Right lobe of liver (tissue), 6 donors: ENCODE measurements around the gene CDH23. TPM values are rescaled to one million over a fixed set of nuclear protein-coding genes. Genes with fewer than 3 reads are reported as not detected.

ENCODE experiments used
- ATAC-seq, 4 donors: fragments of 200-7000 bp; cut with Tn5 transposase; one replicate each; pipeline ENCODE4 v1.9.1; 2020; ENCODE audit warnings: mild to moderate bottlenecking in 4 of 4, moderate library complexity in 4 of 4
- DNase-seq, 3 donors: peaks; one replicate each; pipeline ENCODE4 v3.0.0-alpha.2; 2020
- H3K27ac ChIP-seq, 3 donors: fragments of 200-600 bp; one replicate each; pipeline ENCODE4 v1.8.0; 2022
- H3K27me3 ChIP-seq, 2 donors: fragments of 200-600 bp; one replicate each; pipeline ENCODE4 v1.8.0; 2022
- H3K36me3 ChIP-seq, 4 donors: fragments of 200-600 bp; sonication (generic) in 1 of 4; one replicate each; pipeline versions ENCODE4 v1.5.1 to v1.8.0; 2017 to 2022; ENCODE audit warnings: control low read depth in 1 of 4
- H3K4me1 ChIP-seq, 4 donors: fragments of 200-600 bp; sonication (generic) in 1 of 4; one replicate each; pipeline versions ENCODE4 v1.5.1 to v1.8.0; 2017 to 2022; ENCODE audit warnings: control low read depth in 1 of 4
- H3K4me3 ChIP-seq, 3 donors: fragments of 200-600 bp; one replicate each; pipeline ENCODE4 v1.8.0; 2022
- H3K9me3 ChIP-seq, 4 donors: fragments of 200-600 bp; sonication (generic) in 1 of 4; one replicate each; pipeline versions ENCODE4 v1.5.1 to v1.8.0; 2017 to 2022; ENCODE audit warnings: control low read depth in 1 of 4
- POLR2A ChIP-seq: fragments of 450-650 bp; IDR thresholded peaks from one replicate; pipeline ENCODE4 v1.6.1; 2017; ENCODE audit warnings: antibody characterized with exemption, mild to moderate bottlenecking
- WGBS: methylation state at CpG from one replicate; pipeline ENCODE4 v1.1.6; 2018; ENCODE audit warnings: low coverage, low lambda C conversion rate; ENCODE audit not compliant: insufficient coverage; ENCODE audit errors: missing lambda C conversion rate; 5-methylcytosine and 5-hydroxymethylcytosine counted together
- intact Hi-C, 2 donors: fragments of 100-400 bp; cut with DNase I; formaldehyde crosslinking; loops; one replicate each; pipeline versions ENCODE4 v1.11.2 to v1.14.1; 2022
- total RNA-seq, 6 experiments: library from RNA; depleted of rRNA in 2 of 6; stranded (reverse); fragments of >200 nt in 2 of 6; fragmentation: NEBNext Ultra II Directional in 3 of 6; extraction: Animal tissue kit (Norgen Biotek cat#: 25700) in 3 of 6; gene quantifications; one replicate each; pipeline versions ENCODE4 v1.1.0 to v1.2.4, GENCODE V29; 2016 to 2023
- TF ChIP-seq, protein P1 (sequence below), 4 donors: fragments of 200-600 bp in 3 of 4; fragments of 450-650 bp in 1 of 4; IDR thresholded peaks; one replicate each; pipeline versions ENCODE4 v1.5.1 to v1.8.0; 2016 to 2022; ENCODE audit warnings: antibody characterized with exemption in 4 of 4, mild to moderate bottlenecking in 2 of 4
- donor health status: DM: no; HTN: yes; CAD: no.
- donor health status: DM: no; HTN: no; CAD: no.
- donor health status: DM: no; HTN: no; CAD: no.
- donor health status: DM: no; HTN: yes; CAD: no.
- donor health status: DM: no; HTN: yes; CAD: no.

The CDH23 gene
- total RNA-seq, 6 experiments from 2014 or later, result 3.3 to 19.7 (median 6.3) TPM

DNA sequence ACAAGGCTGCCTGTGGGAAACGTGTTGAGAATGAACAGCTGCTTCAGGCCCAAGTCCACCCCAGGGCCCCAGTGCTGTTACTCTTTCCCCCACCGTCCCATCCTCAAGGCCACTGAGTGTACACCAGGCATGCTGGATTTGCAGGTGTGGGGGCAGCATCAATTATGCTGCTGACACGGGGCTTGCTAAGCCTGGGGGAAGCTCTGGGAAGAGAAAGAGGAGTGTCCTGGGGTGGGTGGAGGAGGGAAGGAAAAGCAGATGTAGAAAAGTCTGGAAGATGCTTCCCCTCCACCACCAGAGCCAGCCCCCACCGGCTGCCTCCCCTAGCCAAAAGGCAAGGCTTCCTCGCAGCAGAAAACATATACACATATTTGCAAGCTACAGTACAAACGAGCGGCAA, 153.9 kb downstream of the CDH23 start:
- Histone ChIP-seq H3K36me3 (no peaks in the 10 kb centered on the region), H3K4me3 (no peak overlapping the region), H3K9me3 (no peaks in the 10 kb centered on the region), H3K4me1 (no peaks in the 10 kb centered on the region), H3K27me3 (no peaks in the 10 kb centered on the region), H3K27ac (no peak overlapping the region)
- TF ChIP-seq POLR2A, result no peak
- TF ChIP-seq, protein P1, sequence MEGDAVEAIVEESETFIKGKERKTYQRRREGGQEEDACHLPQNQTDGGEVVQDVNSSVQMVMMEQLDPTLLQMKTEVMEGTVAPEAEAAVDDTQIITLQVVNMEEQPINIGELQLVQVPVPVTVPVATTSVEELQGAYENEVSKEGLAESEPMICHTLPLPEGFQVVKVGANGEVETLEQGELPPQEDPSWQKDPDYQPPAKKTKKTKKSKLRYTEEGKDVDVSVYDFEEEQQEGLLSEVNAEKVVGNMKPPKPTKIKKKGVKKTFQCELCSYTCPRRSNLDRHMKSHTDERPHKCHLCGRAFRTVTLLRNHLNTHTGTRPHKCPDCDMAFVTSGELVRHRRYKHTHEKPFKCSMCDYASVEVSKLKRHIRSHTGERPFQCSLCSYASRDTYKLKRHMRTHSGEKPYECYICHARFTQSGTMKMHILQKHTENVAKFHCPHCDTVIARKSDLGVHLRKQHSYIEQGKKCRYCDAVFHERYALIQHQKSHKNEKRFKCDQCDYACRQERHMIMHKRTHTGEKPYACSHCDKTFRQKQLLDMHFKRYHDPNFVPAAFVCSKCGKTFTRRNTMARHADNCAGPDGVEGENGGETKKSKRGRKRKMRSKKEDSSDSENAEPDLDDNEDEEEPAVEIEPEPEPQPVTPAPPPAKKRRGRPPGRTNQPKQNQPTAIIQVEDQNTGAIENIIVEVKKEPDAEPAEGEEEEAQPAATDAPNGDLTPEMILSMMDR (IDR thresholded peaks at IDR 0.05), result no peak
- ATAC-seq (no peak), DNase-seq (no peak)
- WGBS, result 58% methylated on average over 6 of the region's 7 CpGs
- intact Hi-C loops, result no loop called here

GRCh38 chr10:71551970-71552369, 155.2 kb downstream of the CDH23 start:
- no peaks in the 10 kb centered on the region for H3K36me3 ChIP-seq
- TF ChIP-seq, protein P1 (IDR thresholded peaks at IDR 0.05), result no peak
- TF ChIP-seq POLR2A, result no peak
- no peak overlapping the region for H3K27ac ChIP-seq
- H3K4me3 ChIP-seq, result no peak overlapping the region
- WGBS, result no CpG with 5 or more reads among the region's 3 CpGs
- intact Hi-C loops, result no loop called here
- no peaks in the 10 kb centered on the region for H3K9me3 ChIP-seq
- no peak for DNase-seq
- no peaks in the 10 kb centered on the region for H3K27me3 ChIP-seq
- ATAC-seq, result no peak
- no peaks in the 10 kb centered on the region for H3K4me1 ChIP-seq

GRCh38 chr10:71553432-71553831, 156.7 kb downstream of the CDH23 start:
- intact Hi-C loops, result no loop called here
- H3K27ac ChIP-seq, result no peak overlapping the region
- H3K9me3 ChIP-seq, result no peaks in the 10 kb centered on the region
- H3K4me3 ChIP-seq, result no peak overlapping the region
- DNase-seq (no peak), ATAC-seq (no peak)
- 41% methylated on average over 5 of the region's 5 CpGs for WGBS
- no peaks in the 10 kb centered on the region for H3K27me3 ChIP-seq
- TF ChIP-seq, protein P1 (IDR thresholded peaks at IDR 0.05), result no peak
- no peak for TF ChIP-seq POLR2A
- H3K4me1 ChIP-seq, result no peaks in the 10 kb centered on the region
- no peaks in the 10 kb centered on the region for H3K36me3 ChIP-seq

GRCh38 chr10:71554671-71555070, 158.0 kb downstream of the CDH23 start:
- H3K27me3 ChIP-seq, result no peaks in the 10 kb centered on the region
- intact Hi-C loops, result no loop called here
- no peaks in the 10 kb centered on the region for H3K9me3 ChIP-seq
- H3K27ac ChIP-seq, result no peak overlapping the region
- no peak for DNase-seq
- no peak overlapping the region for H3K4me3 ChIP-seq
- H3K36me3 ChIP-seq, result no peaks in the 10 kb centered on the region
- TF ChIP-seq, protein P1 (IDR thresholded peaks at IDR 0.05), result no peak
- TF ChIP-seq POLR2A, result no peak
- WGBS, result 39% methylated on average over 2 of the region's 2 CpGs
- no peaks in the 10 kb centered on the region for H3K4me1 ChIP-seq
- peak in 1 of 4 donors; percentile 29 for ATAC-seq
